GM21367 (cell line): Measurements from ENCODE around the gene RAD51B.
"Not testable (repeated sequence)": the region's sequence is repeated elsewhere in the genome, so short reads cannot be mapped to it uniquely, and the experiment has no call there.

ENCODE experiments used
- ATAC-seq: cut with Tn5 transposase; IDR thresholded peaks from one replicate; pipeline ENCODE4 v1.9.1; 2021; ENCODE audit not compliant: unreplicated experiment

RAD51B gene

DNA sequence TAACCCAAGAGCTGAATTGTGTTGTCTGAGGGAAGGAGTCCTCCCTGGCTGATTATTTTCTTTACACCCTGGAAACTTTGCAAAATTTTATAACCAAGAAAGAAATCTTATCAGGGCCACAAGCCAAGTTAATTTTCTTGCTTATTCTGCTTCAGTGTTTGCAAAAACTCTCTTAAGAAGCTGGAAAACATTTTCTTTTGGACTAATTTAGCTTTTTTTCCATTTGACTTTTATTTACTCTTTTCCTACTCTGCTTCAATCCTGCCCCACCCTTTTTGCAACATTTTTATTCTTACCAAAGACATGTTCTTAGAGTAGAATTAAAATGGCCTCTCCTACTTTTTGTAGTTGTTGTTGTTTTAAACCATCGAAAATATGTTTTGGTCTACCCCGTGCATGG, 594.5 kb downstream of the RAD51B start:
- ATAC-seq, result no peak

DNA sequence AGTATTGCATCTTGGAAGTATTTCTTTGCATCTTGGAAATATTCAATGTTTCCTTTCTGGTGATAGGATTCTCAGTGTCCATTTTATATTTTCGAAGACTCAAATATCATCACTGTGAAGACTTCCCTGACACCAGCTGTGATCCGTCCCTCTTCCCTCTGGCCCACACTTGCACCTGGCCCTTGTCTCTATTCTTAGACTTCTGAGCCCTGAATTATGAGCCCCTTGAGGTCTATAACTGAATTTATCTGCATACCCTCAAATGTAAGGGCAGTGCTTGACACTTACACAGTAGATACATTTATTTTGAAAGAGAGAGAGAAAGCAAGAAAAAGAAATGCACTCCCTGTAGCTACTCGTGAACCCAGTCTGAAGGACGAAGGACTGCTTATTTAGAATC, 596.6 kb downstream of the RAD51B start:
- ATAC-seq, result no peak

DNA sequence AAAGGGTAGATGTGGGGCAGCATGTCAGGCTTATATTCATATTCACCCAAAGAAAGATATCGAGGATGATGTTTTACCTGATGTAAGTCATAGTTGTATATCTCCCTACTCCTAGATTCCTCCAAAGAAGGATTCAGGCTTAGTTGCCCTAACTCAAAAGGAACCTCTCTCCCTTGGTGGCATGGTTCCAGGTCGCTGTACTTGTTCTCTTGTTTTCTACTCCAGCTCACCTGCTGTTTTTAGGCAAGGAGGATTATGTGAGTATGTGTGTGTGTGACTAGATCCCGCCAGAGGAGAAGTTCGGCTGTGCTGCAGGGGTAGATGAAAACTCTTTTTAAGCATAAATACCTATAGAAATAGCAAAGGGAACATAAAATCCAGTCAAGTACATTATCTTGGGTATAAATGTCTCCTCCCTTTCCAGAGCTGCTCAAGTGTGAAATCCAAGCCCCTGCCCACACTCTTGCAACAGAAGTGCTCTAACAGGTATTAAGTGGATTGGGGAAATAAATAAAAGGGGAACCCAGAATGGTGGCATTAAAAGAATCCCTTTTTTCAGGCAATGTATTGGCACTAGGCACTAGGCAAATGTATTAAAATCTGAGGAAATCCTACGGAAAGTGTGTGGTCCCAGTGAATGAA, 597.6 kb downstream of the RAD51B start:
- ATAC-seq, result no peak

DNA sequence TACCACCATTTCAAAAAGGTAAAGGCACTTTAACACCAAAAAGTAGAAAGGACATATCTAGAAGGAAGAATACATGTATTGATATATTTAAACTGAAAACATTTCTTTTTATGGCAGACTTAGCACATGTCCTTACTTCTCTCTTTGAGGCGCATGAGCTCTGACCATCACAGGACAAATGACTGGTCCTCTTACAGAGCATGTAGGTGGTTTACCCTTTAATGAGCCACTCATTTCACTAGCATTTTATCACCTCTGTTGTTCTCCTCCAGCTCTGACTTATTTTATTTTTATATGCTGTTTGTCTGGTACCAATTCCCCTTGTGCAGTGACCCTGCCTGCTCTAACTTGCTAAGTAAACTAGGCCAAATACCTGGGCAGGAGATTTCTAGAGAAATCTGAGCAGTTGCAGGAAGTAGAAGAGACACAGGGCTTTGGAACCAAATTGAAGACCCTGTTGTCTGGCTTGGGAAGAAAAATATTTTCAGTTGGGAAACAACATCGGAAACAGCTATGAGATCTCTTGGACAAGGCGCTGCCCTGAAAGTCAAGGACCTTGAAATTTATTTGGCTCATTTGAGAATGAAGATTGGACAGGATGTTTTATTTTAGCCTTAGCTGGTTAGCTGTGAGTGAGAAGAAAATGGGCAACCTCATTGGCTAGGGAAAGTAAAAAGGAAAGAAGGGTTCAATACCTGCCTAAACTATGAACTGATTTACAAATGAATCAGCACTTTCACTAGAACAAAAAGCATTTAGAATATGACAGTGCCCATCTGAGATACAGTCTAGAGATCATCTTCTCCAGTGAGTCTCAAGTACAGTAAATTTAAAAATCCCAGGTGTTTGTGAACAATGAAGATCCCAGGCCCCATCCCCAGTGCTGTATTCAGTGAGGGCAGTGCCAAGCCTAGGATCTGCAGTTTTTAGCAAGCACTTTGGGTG, 598.9 kb downstream of the RAD51B start:
- ATAC-seq, result no peak

DNA sequence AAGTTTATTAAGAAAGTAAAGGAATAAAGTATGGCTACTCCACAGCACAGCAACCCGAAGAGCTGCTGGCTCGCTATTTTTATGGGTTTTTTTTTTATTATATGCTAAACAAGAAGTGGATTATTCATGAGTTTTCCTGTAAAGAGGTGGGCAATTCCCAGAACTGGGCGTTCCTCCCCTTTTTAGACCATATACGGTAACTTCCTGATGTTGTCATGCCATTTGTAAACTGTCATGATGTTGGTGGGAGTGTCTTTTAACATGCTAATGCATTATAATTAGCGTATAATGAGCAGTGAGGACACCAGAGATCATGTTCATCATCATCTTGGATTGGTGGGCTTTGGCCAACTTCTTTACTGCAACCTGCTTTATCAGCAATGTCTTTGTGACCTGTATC, 600.8 kb downstream of the RAD51B start:
- ATAC-seq, result no peak

DNA sequence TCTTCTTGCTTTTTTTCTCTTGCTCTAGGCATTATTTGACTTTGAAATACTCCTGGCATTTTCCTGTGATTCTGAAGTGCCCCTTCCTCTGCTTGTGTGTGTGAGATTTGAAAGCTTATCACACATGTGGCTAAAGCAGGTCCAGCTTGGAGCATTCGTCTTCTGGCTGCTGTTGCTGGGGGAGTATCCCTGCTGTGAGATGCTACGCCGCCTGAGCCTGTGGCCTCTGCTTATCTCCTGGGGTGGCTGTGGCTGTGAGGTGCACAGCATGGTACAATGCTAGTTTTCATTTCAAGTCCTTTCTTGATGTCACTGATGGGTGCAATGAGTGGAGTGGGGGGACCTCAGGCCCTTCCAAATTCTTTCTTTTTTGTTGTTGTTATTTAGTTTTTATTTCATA, 601.5 kb downstream of the RAD51B start:
- no peak for ATAC-seq

DNA sequence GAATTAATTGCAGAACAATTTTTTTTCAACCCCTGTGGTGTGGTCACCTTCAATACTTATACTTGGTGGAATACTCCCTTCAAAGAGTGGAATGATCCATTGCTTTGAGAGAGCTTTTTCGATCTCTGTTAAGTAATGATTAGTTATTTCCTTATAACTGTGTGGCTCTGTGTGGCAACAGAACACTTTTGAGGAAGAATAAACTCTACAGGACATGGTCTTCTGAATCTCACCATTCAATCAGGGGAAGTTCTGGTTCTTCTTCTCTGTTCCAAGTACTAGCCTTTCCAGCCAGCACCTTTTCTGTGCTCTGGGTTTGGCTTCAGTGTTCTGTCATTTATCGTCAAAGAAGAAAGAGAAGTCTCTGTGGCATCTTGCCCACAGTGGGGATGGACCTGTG, 604.1 kb downstream of the RAD51B start:
- no peak for ATAC-seq

DNA sequence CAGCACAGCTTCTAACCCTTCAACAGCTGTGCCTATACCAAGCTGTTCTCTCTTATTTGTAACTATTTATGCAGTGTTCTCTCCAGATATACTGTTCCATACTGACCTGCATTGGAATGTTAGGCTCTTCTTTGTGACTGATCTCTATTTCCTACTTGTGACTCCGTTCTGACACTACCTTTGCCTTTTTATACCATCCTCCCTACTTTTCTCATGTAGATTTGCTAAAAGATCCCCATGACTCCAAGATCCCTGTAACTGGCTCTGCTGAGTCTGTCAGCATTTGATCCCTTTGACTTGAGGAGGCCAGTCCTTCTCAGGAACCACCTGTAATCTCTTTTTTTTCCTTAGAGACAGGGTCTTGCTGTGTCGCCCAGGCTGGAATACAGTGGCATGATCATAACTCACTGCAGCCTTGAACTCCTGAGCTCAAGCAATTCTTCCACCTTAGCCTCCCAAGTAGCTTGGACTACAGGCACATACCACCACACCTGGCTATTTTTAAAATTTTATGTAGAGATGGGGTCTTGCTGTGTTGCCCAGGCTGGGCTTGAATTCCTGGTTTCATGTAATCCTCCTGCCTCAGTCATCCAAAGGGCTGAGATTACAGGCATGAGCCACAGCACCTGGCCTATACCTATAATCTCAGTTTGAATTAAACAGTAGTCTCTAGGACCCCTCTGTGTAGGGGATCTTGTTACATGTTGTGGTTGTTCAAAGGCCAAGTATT, 605.0 kb downstream of the RAD51B start:
- no peak for ATAC-seq

DNA sequence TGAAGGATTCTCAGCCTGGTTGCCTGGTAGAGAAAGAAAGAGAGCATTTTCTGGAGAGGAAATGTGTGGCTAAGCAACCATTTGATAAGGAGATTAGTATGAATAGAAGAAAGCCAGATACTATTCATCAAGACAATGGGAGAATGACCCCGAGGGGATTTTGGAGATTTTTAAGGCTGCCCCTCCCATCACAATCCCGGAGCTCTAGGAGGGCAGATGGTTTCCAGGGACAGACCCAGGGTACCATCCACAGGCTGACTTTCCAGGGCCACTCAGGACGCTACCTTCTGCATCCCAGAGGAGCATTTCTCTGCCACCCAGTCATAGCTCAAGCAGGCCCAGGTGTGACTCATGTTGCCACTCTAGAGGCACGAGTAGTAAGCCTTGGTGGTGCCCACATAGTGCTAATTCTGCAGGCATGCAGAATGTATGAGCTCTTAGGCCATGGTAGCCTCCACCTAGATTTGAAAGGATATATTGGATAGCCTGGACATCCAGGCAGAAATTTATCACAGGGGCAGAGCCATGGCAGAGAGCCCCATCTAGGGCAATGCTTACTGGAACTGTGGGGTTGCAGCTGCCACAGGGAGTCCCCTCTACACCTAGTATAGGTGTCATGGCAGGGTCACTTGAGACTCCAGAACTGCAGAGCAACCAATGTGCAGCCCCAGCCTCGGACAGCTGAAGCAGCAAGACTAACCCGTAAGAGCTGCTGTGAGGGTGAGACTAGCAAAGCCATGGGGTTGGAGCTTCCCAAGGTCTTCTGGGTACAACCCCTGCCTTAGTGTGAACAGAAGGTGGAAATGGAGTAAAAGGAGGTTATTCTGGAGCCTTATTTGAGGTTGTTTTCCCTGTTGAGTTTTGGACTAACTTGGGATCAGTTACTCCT, 607.3 kb downstream of the RAD51B start:
- ATAC-seq, result no peak

DNA sequence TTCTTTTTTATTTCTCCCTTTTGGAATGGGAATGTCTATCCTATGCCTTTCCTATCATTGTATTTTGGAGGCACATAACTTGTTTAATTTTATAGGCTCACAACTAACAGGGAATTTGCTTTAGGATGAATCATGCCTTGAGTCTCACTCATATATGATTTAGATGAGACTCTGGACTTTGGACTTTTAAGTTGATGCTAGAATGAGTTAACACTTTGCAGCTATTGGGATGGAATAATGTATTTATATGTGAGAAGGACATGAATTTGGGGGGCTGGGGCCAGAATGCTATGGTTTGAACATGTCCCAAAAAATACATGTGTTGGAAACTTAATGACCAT, 607.9 kb downstream of the RAD51B start:
- ATAC-seq, result no peak

DNA sequence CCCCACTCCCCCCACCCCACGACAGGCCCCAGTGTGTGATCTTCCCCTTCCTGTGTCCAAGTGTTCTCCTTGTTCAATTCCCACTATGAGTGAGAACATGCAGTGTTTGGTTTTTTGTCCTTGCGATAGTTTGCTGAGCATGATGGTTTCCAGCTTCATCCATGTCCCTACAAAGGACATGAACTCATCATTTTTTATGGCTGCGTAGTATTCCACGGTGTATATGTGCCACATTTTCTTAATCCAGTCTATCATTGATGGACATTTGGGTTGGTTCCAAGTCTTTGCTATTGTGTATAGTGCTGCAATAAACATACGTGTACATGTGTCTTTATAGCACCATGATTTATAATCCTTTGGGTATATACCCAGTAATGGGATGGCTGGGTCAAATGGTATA, 609.3 kb downstream of the RAD51B start:
- ATAC-seq, result not testable (repeated sequence)

DNA sequence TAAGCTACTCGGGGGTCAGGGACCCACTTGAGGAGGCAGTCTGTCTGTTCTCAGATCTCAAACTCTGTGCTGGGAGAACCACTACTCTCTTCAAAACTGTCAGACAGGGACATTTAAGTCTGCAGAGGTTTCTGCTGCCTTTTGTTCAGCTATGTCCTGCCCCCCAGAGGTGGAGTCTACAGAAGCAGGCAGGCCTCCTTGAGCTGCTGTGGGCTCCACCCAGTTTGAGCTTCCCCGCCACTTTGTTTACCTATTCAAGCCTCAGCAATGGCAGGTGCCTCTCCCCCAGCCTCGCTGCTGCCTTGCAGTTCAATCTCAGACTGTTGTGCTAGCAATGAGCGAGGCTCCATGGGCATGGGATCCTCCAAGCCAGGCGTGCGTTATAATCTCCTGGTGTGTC, 614.6 kb downstream of the RAD51B start:
- ATAC-seq, result not testable (repeated sequence)

DNA sequence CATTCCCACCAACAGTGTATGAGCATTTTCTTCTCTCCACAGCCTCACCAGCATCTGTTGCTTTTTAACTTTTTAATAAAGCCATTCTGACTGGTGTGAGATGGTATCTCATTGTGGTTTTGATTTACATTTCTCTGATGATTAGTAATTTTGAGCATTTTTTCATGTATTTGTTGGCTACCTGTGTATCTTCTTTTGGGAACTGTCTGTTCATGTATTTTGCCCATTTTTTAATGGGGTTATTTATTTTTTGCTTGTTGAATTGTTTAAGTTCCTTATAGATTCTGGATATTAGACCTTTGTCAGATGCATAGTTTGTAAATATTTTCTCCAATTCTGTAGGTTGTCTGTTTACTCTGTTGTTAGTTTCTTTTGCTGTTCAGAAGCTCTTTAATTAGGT, 616.1 kb downstream of the RAD51B start:
- ATAC-seq, result not testable (repeated sequence)

DNA sequence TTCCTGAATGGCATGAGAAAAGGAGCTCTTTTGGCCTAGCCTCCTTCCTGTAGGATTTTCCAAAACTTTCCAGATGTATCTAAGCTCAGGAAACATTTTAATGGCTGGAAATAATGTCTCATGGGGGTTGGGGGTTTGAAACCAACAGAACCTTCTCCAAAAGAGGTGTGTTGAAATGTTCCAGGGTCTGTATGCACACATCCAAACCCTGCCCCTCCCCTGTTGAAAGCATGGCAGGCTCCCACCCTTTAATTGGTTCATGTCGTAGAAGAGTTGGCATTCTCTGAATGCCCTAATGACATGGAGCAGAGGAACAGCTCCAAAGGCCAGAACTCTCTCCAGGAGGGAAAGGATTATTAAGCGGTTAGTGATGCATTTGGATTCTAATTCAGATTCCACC, 620.1 kb downstream of the RAD51B start:
- ATAC-seq, result no peak

DNA sequence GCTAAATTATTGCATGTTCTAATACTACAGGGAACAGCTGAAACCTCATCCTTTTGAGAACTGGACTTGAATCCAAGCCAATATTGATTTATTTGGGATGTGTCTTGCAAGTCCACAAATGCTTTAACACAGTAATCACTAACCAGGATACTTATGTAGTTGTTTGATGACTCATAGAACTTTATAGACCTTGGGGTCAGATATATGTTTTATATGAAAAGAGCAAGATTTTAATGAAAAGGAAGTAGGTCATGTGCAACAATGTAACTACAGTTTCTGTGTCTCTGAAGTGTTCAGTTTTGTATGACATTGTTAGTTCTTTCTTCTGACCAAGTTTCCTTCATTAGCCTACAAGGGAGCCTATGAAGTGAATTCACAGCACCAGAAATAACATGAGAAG, 621.2 kb downstream of the RAD51B start:
- ATAC-seq, result no peak

DNA sequence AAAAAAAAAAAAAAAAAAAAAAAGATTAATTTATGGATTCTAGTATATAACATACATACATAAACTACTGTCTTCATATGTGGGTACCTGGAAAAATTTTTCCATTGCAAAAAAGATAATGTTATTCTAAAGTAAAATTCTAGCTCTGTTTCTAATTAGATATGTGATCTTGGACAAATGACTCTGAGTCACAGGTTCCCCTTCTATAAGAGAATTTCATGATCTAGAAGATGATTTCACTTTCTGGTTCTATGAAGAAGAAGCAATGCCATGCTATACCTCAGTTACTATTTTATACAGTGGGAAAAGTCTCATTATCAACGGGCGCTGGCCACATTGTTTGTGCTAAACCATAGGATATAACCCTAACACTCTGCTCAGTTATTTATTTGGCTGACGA, 622.0 kb downstream of the RAD51B start:
- no peak for ATAC-seq

DNA sequence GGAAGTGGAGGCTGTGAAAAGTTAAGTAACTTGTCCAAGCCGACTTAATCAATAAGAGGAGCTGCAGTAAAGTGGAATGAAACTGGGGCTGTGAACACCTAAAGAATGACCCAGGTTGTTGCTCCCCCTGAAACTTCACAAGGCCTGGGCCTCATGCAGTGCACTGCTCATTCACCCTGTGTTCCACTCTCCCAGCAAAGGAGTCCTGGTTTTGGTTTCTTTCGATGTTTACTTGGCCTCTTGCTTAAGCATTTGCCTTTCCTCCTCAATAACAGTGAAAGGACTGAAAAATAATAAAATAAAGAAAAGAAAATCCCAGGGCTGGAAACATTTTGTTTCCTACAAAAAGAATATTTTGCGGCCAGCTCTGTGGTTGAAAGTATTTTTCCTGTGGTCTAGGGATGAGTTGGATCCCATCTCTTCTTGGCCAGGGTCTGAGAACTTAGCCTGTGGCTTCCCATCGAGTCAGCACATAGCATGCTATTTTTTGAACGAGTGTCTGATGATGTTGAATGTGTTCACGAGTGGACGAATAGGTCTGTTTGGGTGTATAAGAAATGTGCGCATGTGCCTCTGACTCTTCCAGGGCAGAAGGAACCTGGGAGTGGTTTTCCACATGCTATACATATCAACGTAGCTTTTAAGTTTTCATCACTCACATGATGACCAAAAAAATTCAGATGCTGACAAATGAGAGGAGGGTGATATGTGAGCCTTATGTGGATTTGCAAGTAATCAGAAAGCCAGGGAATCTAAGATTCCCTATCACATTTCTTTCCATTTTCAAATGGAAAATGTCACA, 623.5 kb downstream of the RAD51B start:
- no peak for ATAC-seq

DNA sequence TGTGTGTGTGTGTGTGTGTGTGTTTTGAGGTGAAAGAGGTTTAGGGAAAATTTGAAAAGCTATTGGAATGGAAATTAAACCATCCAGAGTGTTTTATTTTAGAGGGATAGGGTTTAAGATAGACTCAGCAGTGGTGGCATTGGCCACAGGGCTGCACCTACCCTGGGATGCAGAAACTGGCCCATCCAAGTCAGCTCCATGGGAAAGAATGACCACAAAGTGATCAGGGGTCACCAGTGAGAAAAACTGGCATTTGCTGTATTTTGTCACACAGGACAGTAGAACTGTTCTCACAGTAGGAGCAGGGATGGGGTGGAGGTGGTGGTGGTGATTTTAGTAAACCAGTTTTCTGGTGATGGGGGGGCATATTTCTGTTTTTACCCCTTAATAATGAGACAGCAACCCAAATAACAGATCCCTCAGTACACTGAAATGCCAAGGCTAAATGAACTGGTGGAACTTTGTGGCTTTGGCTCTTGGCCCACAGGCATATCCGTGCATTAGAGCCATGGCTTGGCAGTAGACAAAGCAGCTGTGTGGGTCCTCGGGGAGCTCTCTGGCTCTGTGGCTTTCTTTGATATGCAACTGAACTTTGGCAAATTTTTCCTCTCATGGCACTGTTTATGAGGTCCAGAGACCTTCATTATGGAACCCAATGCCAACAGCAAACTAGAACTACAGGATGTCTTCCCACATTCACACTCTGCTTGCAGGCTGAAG, 625.0 kb downstream of the RAD51B start:
- no peak for ATAC-seq

DNA sequence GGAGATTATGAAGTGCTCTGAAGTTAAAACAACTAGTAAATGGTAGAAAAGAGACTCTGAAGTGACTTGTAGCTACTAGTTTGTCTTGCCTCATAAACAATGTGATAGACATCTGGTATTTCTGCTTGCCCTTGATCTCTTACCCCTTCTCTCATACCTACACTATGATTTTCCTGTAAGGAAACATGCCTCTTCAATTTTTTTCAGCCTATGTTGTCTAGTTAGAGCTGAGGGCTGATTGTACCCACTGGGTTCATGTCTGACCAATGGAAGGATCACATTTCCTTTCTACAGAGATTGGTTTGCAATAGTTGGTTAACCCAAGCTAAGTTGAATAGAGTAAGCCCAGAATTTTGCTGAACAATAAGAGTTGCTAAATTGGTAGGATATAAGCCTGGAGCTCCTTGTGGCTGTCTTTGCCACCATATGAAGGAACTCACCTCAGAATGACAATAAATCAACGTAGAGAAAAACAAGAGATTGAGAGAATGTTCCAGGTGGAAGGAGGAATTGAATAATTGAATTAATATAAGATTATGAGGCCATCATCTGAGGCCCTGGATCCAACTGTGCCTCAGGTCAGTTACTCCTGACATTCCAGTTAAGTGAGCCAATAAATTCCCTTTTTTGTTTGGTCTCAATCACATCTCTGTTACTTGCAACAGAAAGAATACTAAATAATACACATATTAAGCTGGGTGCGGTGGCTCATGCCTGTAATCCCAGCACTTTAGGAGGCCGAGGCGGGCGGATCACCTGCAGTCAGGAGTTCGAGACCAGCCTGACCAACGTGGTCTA, 626.9 kb downstream of the RAD51B start:
- ATAC-seq, result no peak
